GM13976 (cell line): Measurements from ENCODE around the gene CHRND.

ENCODE experiments used
- DNase-seq: peaks from one replicate; pipeline ENCODE4 v3.0.0; 2012; ENCODE audit warnings: low spot score
- CTCF ChIP-seq: IDR thresholded peaks from 2 replicates; pipeline ENCODE4 v1.5.1; 2012; ENCODE audit warnings: borderline replicate concordance, mild to moderate bottlenecking; ENCODE audit not compliant: insufficient read depth; ENCODE audit errors: extremely low read depth, missing control alignments, control extremely low read depth
- in situ Hi-C: fragments of 300-500 bp; cut with MboI; formaldehyde crosslinking; loops from one replicate; pipeline ENCODE4 v1.12.0; 2022; ENCODE audit warnings: low sequenced_read_pairs, mixed read lengths, inconsistent platforms; ENCODE audit not compliant: unreplicated experiment

Gene CHRND

GRCh38 chr2:232504438-232504837, 21.5 kb upstream of the CHRND start:
- in situ Hi-C loops = no loop called here
- no peak for DNase-seq
- no peak for TF ChIP-seq CTCF

- no peak for TF ChIP-seq CTCF
- in situ Hi-C loops = no loop called here
- no peak for DNase-seq
These were observed 20.1 kb upstream of the CHRND start for GRCh38 chr2:232505856-232506255.

- no peak for DNase-seq
These were observed 19.3 kb upstream of the CHRND start for GRCh38 chr2:232506709-232507108.

GRCh38 chr2:232508251-232508650, 17.7 kb upstream of the CHRND start:
- no peak for TF ChIP-seq CTCF
- no peak for DNase-seq
- in situ Hi-C loops = no loop called here

More at GRCh38 chr2:232506709-232507108, 19.3 kb upstream of the CHRND start:
- no peak for TF ChIP-seq CTCF
- in situ Hi-C loops = no loop called here

- in situ Hi-C loops = no loop called here
- no peak for TF ChIP-seq CTCF
- no peak for DNase-seq
These were observed 14.5 kb upstream of the CHRND start for GRCh38 chr2:232511336-232511890.

- no peak for TF ChIP-seq CTCF
- in situ Hi-C loops = no loop called here
- no peak for DNase-seq
These were observed 13.4 kb upstream of the CHRND start for GRCh38 chr2:232512602-232513001.
